RWPE2 (cell line): ENCODE results near the gene RALB.

ENCODE experiments used
- ATAC-seq: fragments of 200-7000 bp; cut with Tn5 transposase; 3 replicates; pipeline ENCODE4 v1.9.1; 2021; ENCODE audit warnings: low read depth
- DNase-seq: peaks from one replicate; pipeline ENCODE4 v3.0.0-alpha.2; 2020; ENCODE audit warnings: low spot score
- H3K27ac ChIP-seq: fragments of 450-650 bp; 2 replicates; pipeline ENCODE4 v1.5.1; 2017; ENCODE audit warnings: mild to moderate bottlenecking; ENCODE audit not compliant: poor library complexity, severe bottlenecking
- H3K27me3 ChIP-seq: fragments of 250-450 bp; sonication (Bioruptor Pico); 2 replicates; pipeline ENCODE4 v1.5.1; 2021; ENCODE audit warnings: mild to moderate bottlenecking, moderate library complexity; ENCODE audit not compliant: insufficient read depth, poor library complexity, severe bottlenecking
- H3K36me3 ChIP-seq: fragments of 250-450 bp; sonication (Bioruptor Pico); 2 replicates; pipeline ENCODE4 v1.5.1; 2020; ENCODE audit warnings: low read depth, mild to moderate bottlenecking, moderate library complexity
- H3K4me1 ChIP-seq: fragments of 250-450 bp; sonication (Bioruptor Pico); 2 replicates; pipeline ENCODE4 v1.5.1; 2021; ENCODE audit warnings: mild to moderate bottlenecking, moderate library complexity; ENCODE audit not compliant: insufficient read depth, poor library complexity, severe bottlenecking
- H3K4me3 ChIP-seq: fragments of 250-450 bp; sonication (Bioruptor Pico); 2 replicates; pipeline ENCODE4 v1.5.1; 2021; ENCODE audit warnings: mild to moderate bottlenecking, moderate library complexity; ENCODE audit not compliant: severe bottlenecking
- H3K9me3 ChIP-seq: fragments of 250-450 bp; sonication (Bioruptor Pico); 2 replicates; pipeline ENCODE4 v1.5.1; 2021; ENCODE audit warnings: mild to moderate bottlenecking, moderate library complexity; ENCODE audit not compliant: severe bottlenecking
- TF ChIP-seq, protein P1 (sequence below): fragments of 450-650 bp; IDR thresholded peaks from one replicate; pipeline ENCODE4 v1.5.1; 2017; ENCODE audit warnings: mild to moderate bottlenecking, moderate library complexity; ENCODE audit not compliant: poor library complexity, severe bottlenecking

RALB gene

DNA sequence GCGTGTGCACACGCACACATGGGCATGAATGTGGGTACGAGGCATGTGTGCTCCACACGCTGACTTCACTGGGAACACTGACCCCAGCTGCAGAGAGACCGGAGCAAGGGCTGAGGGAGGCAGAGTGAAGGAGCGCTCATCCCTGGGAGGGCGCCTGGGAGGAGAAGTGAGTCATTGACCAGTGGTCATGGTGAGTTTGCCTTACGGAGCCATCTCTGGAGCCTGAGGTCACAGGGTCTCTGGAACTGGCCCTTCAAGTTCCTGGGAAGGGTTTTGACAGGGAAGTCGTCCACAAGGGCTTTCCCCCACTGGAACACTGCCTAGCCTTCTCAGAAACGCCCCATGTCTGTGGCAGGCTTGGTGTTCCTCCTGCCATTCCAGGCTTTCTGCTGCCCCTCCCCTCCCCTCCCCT lies 15.2 kb upstream of the RALB start:
- ATAC-seq (peak; percentile 47), DNase-seq (no peak)
- no peaks in the 10 kb centered on the region for H3K36me3 ChIP-seq
- H3K27ac ChIP-seq, result peak overlapping the region; percentile 76
- H3K9me3 ChIP-seq, result no peaks in the 10 kb centered on the region
- no peak overlapping the region for H3K4me3 ChIP-seq
- TF ChIP-seq, protein P1, sequence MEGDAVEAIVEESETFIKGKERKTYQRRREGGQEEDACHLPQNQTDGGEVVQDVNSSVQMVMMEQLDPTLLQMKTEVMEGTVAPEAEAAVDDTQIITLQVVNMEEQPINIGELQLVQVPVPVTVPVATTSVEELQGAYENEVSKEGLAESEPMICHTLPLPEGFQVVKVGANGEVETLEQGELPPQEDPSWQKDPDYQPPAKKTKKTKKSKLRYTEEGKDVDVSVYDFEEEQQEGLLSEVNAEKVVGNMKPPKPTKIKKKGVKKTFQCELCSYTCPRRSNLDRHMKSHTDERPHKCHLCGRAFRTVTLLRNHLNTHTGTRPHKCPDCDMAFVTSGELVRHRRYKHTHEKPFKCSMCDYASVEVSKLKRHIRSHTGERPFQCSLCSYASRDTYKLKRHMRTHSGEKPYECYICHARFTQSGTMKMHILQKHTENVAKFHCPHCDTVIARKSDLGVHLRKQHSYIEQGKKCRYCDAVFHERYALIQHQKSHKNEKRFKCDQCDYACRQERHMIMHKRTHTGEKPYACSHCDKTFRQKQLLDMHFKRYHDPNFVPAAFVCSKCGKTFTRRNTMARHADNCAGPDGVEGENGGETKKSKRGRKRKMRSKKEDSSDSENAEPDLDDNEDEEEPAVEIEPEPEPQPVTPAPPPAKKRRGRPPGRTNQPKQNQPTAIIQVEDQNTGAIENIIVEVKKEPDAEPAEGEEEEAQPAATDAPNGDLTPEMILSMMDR, result no peak
- H3K27me3 ChIP-seq, result no peaks in the 10 kb centered on the region
- H3K4me1 ChIP-seq, result peaks cover 26% of the 10 kb centered on the region

DNA sequence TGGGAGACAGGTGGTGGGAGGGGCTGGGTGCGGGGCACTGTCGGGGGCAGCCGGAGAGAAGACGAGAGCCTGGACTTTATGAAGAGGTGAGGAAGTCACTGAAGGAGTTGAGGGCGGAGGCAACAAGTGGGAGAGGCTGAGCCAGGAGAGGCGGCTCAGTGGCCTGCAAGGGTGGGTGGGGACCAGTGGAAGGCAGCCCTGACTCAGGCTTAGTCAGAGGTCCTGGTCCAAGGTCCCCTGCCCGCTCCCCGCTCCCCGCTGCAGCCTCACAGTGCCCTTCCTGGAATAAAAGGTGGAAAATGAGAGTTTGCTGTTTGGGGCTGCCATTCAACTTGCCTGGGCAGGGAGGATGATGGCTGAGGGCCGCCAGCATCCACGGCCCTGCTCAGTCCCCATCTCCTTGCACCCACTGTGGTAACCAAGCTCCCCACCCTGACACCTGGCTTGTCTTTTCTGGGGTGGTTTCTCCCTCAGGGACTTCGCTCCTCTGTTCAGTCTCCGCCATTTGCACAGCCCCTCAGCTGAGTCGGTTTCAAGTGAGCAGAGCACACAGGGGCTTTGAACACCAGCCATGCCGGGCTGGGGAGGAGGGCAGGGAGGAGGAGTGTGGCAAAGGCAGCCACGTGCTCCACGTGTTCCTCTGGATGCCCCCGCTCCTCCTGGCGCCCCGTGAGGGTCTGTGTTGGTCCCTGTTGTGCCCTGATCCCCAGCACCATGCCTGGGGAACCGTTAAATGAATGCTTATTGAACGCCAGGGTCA lies 13.7 kb upstream of the RALB start:
- Histone ChIP-seq H3K4me1 (peaks cover 26% of the 10 kb centered on the region), H3K27ac (peak overlapping the region; percentile 76), H3K36me3 (no peaks in the 10 kb centered on the region), H3K27me3 (no peaks in the 10 kb centered on the region), H3K9me3 (no peaks in the 10 kb centered on the region), H3K4me3 (no peak overlapping the region)
- ATAC-seq (peak; percentile 87), DNase-seq (peak; percentile 94)
- TF ChIP-seq, protein P1, result no peak

GRCh38 chr2:120239488-120240287 lies 13.0 kb upstream of the RALB start:
- no peak overlapping the region for H3K4me3 ChIP-seq
- H3K9me3 ChIP-seq, result no peaks in the 10 kb centered on the region
- no peak for DNase-seq
- peak; percentile 72 for ATAC-seq
- peak overlapping the region; percentile 76 for H3K27ac ChIP-seq
- H3K4me1 ChIP-seq, result peaks cover 26% of the 10 kb centered on the region
- no peaks in the 10 kb centered on the region for H3K36me3 ChIP-seq
- TF ChIP-seq, protein P1, result no peak
- no peaks in the 10 kb centered on the region for H3K27me3 ChIP-seq

DNA sequence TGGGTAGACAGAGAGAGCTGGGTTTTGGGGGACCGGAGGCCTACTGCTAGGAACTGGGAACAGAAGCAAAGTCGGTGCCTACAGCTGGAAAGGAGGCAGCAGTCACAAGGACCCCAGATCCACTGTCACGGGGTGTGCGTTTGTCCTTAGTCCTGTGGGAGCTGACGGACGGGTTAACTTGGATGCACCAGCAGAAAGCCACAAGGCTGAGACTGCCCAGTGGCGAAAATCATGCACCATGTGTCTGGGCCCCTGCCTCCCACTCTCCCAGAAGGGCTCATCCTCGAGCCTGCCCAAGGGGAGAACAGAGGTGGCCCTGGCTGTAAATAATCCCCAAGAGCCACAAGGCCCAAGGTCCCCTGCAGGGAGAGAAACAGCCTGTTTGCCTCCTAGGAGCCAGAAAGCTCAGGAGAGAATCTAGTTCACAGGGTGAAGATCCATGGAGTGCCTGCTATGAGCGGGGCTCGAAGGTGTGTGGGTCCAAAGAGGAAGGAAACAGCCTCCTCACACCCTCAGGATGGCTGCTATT lies 11.7 kb upstream of the RALB start:
- ATAC-seq (no peak), DNase-seq (no peak)
- TF ChIP-seq, protein P1, result no peak
- H3K9me3 ChIP-seq, result no peaks in the 10 kb centered on the region
- no peak overlapping the region for H3K27ac ChIP-seq
- H3K4me1 ChIP-seq, result peaks cover 34% of the 10 kb centered on the region
- no peaks in the 10 kb centered on the region for H3K36me3 ChIP-seq
- H3K4me3 ChIP-seq, result no peak overlapping the region
- no peaks in the 10 kb centered on the region for H3K27me3 ChIP-seq
